GM12878 (cell line): ENCODE data around the gene ANK2.

Source experiments
- CBX5 ChIP-seq: sonication (generic); IDR thresholded peaks from 2 replicates; pipeline ENCODE4 v1.6.1; 2016; ENCODE audit warnings: low read depth, moderate library complexity, mild to moderate bottlenecking, inconsistent platforms
- CEBPB ChIP-seq, 2 experiments: fragments of 150-350 bp in 1 of 2; IDR thresholded peaks; 2 replicates each; pipeline ENCODE4 v1.6.1; 2012 to 2014; ENCODE audit warnings: low read depth in 2 of 2, low read length in 2 of 2, borderline replicate concordance in 1 of 2, inconsistent platforms in 1 of 2
- EP300 ChIP-seq, 2 experiments: fragments of 150-350 bp in 1 of 2; IDR thresholded peaks; 2 replicates each; pipeline ENCODE4 v1.6.1; 2011 to 2012; ENCODE audit warnings: low read depth in 2 of 2, low read length in 2 of 2, borderline replicate concordance in 1 of 2, improper control_type of control experiment in 1 of 2, inconsistent platforms in 1 of 2; ENCODE audit not compliant: control insufficient read depth in 1 of 2
- ETV6 ChIP-seq, 2 experiments: fragments of 450-650 bp in 1 of 2; IDR thresholded peaks in 1 of 2; conservative IDR thresholded peaks in 1 of 2; 2 replicates each; pipeline ENCODE4 v1.6.1; 2014; ENCODE audit warnings: antibody characterized with exemption in 1 of 2, borderline replicate concordance in 1 of 2, low read depth in 1 of 2, mild to moderate bottlenecking in 1 of 2, moderate library complexity in 1 of 2
- EZH2 ChIP-seq: IDR thresholded peaks from 2 replicates; pipeline ENCODE4 v1.6.1; 2012; ENCODE audit warnings: low read depth, mild to moderate bottlenecking, control low read depth, inconsistent platforms, low read length, borderline replicate concordance; ENCODE audit not compliant: control insufficient read depth
- HDAC2 ChIP-seq: fragments of 200-600 bp; sonication (generic); IDR thresholded peaks from 2 replicates; pipeline ENCODE4 v1.6.1; 2017
- JUND ChIP-seq: IDR thresholded peaks from 2 replicates; pipeline ENCODE4 v1.6.1; 2012; ENCODE audit warnings: low read depth, mild to moderate bottlenecking, low read length, improper control_type of control experiment, moderate library complexity
- KAT2A ChIP-seq: conservative IDR thresholded peaks from 2 replicates; pipeline ENCODE4 v1.6.1; 2011; ENCODE audit warnings: low read depth, low read length; ENCODE audit not compliant: control insufficient read depth
- MYC ChIP-seq: IDR thresholded peaks from 2 replicates; pipeline ENCODE4 v1.6.1; 2011; ENCODE audit warnings: mild to moderate bottlenecking, low read length, moderate library complexity, inconsistent platforms; ENCODE audit not compliant: insufficient read depth, insufficient replicate concordance, insufficient read length, severe bottlenecking
- TF ChIP-seq, protein P1 (sequence below), 3 experiments: IDR thresholded peaks in 2 of 3; conservative IDR thresholded peaks in 1 of 3; 2 replicates each; pipeline ENCODE4 v1.5.1; 2011; ENCODE audit warnings: low read depth in 3 of 3, low read length in 3 of 3, mild to moderate bottlenecking in 3 of 3, control low read depth in 2 of 3, moderate library complexity in 2 of 3, inconsistent platforms in 1 of 3, mixed read lengths in 1 of 3; ENCODE audit not compliant: control insufficient read depth in 2 of 3, insufficient read depth in 1 of 3; ENCODE audit errors: extremely low read depth in 1 of 3
- TF ChIP-seq, protein P2 (sequence below): IDR thresholded peaks from 2 replicates; pipeline ENCODE4 v1.6.1; 2012; ENCODE audit warnings: mild to moderate bottlenecking, low read depth, low read length

DNA sequence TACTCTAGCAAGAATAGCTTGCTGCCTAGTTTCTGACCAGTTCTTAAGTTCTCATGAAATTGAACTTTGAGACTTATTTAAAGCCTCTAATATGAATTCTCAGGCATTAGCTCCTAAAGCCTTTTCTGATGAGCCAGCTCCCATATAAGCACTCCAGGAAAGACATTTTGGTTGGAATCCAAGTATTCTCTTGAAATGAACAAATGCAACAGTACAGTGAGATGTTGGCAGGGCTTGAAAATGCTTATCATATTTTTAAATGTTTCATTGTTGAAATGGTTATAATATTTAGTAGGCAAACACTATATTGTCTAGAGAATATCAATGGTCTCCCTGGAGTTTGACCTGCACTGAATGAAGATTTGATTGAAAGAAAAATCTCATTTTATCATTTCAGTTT is 240.3 kb downstream of the ANK2 start:
- TF ChIP-seq CEBPB (IDR thresholded peaks at IDR 0.05; ENCODE audit: borderline replicate concordance in 1 of 2, low read depth in 2 of 2, low read length in 2 of 2) (no peak), HDAC2 (no peak), ETV6 (conservative IDR thresholded peaks at IDR 0.05 in 1 of 2, IDR thresholded peaks at IDR 0.05 in 1 of 2; ENCODE audit: borderline replicate concordance in 1 of 2, low read depth in 1 of 2) (no peak), KAT2A (no peak), CBX5 (no peak), EP300 (IDR thresholded peaks at IDR 0.05; ENCODE audit: borderline replicate concordance in 1 of 2, control insufficient read depth in 1 of 2, low read depth in 2 of 2, low read length in 2 of 2) (no peak), MYC (no peak), EZH2 (no peak), JUND (no peak)
- TF ChIP-seq, protein P1, sequence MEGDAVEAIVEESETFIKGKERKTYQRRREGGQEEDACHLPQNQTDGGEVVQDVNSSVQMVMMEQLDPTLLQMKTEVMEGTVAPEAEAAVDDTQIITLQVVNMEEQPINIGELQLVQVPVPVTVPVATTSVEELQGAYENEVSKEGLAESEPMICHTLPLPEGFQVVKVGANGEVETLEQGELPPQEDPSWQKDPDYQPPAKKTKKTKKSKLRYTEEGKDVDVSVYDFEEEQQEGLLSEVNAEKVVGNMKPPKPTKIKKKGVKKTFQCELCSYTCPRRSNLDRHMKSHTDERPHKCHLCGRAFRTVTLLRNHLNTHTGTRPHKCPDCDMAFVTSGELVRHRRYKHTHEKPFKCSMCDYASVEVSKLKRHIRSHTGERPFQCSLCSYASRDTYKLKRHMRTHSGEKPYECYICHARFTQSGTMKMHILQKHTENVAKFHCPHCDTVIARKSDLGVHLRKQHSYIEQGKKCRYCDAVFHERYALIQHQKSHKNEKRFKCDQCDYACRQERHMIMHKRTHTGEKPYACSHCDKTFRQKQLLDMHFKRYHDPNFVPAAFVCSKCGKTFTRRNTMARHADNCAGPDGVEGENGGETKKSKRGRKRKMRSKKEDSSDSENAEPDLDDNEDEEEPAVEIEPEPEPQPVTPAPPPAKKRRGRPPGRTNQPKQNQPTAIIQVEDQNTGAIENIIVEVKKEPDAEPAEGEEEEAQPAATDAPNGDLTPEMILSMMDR (IDR thresholded peaks at IDR 0.05 in 2 of 3, conservative IDR thresholded peaks at IDR 0.05 in 1 of 3; ENCODE audit: control insufficient read depth in 2 of 3, extremely low read depth in 1 of 3, insufficient read depth in 1 of 3, low read depth in 3 of 3, low read length in 3 of 3) = no peak
- TF ChIP-seq, protein P2, sequence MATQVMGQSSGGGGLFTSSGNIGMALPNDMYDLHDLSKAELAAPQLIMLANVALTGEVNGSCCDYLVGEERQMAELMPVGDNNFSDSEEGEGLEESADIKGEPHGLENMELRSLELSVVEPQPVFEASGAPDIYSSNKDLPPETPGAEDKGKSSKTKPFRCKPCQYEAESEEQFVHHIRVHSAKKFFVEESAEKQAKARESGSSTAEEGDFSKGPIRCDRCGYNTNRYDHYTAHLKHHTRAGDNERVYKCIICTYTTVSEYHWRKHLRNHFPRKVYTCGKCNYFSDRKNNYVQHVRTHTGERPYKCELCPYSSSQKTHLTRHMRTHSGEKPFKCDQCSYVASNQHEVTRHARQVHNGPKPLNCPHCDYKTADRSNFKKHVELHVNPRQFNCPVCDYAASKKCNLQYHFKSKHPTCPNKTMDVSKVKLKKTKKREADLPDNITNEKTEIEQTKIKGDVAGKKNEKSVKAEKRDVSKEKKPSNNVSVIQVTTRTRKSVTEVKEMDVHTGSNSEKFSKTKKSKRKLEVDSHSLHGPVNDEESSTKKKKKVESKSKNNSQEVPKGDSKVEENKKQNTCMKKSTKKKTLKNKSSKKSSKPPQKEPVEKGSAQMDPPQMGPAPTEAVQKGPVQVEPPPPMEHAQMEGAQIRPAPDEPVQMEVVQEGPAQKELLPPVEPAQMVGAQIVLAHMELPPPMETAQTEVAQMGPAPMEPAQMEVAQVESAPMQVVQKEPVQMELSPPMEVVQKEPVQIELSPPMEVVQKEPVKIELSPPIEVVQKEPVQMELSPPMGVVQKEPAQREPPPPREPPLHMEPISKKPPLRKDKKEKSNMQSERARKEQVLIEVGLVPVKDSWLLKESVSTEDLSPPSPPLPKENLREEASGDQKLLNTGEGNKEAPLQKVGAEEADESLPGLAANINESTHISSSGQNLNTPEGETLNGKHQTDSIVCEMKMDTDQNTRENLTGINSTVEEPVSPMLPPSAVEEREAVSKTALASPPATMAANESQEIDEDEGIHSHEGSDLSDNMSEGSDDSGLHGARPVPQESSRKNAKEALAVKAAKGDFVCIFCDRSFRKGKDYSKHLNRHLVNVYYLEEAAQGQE = no peak
